GM18502 (cell line): ENCODE data around the gene PRR5L.

Experiments
- ATAC-seq: cut with Tn5 transposase; IDR thresholded peaks from one replicate; pipeline ENCODE4 v1.9.1; 2021; ENCODE audit warnings: mild to moderate bottlenecking; ENCODE audit not compliant: unreplicated experiment, poor library complexity

The PRR5L gene

GRCh38 chr11:36395978-36396736 lies 100.1 kb downstream of the PRR5L start:
- no peak for ATAC-seq

- ATAC-seq, result no peak
These were observed 102.3 kb downstream of the PRR5L start for GRCh38 chr11:36398231-36398953.

- ATAC-seq, result no peak
These were observed 103.1 kb downstream of the PRR5L start for GRCh38 chr11:36399236-36399635.

DNA sequence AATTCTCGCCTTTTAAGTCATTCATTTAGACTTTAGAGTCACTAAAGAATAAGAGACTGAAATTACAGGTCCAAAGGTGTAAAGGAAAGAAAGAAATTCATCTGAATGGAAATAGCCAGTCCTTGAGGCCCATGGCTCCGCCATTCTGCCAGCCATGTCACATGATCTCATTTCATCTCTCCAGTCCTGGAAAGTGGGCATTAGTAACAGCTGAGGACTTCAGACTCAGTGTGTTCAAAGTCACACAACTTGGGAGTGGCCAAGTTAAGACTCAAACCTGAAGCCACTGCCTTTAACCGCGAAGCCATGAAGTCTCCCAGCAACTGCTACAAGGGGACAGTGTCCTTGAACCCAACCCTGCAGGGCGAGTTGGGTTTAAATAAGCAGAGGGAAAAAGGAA lies 103.7 kb downstream of the PRR5L start:
- ATAC-seq, result no peak

DNA sequence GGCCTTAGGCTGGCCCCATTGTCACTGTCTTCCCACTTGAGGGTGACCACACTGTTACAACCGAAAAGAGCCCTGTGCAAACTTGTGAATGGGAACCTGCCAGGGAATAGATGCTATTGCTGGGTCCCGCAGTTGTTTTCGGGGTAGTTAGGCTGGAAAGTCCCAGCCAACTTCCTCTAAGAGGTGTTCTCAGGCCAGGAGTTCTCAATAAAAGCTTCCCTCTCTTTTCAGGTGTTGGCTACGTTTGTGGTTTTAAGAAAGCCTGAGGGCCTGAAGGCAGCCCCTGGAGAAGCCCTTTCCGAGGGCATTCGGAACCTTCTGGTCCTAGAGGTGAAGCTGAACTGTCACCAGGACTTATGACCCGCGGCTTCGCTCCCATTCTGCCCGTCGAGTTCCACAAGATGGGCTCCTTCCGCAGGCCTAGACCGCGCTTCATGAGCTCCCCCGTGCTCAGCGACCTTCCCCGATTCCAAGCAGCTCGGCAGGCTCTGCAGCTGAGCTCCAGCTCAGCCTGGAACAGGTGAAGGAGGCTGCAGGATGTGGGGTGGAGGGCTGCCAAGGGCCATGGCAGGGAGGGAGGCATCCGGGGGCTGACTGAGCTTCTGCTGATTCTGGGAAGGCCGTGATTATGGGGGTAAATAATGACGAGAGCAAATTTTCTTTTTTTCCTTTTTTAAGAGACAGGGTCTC lies 104.8 kb downstream of the PRR5L start:
- ATAC-seq, result peak; percentile 64

GRCh38 chr11:36402568-36403170 lies 106.6 kb downstream of the PRR5L start:
- no peak for ATAC-seq

- ATAC-seq, result no peak
These were observed 107.6 kb downstream of the PRR5L start for GRCh38 chr11:36403661-36404060.

GRCh38 chr11:36404831-36405230 lies 108.7 kb downstream of the PRR5L start:
- ATAC-seq, result no peak

- no peak for ATAC-seq
These were observed 109.7 kb downstream of the PRR5L start for GRCh38 chr11:36405585-36406367.

DNA sequence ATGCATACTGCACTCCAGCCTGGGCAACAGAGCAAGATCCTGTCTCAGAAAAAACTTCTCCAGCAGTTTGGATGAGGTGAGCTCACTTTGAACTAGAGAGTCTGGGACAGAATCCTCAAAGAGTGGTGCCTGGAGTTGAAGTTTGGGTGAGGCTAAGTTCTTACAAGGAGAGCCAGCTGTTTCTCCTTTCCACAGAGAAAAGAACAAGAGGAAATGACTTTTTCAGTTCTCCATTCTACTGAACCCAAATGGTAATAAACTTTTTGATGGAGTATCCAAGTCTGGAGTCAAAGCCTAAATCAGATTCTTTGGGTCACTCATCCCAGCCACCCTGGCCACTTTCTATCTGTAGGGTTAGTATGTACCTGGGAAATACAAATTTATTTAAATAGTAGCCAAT lies 111.3 kb downstream of the PRR5L start:
- no peak for ATAC-seq

DNA sequence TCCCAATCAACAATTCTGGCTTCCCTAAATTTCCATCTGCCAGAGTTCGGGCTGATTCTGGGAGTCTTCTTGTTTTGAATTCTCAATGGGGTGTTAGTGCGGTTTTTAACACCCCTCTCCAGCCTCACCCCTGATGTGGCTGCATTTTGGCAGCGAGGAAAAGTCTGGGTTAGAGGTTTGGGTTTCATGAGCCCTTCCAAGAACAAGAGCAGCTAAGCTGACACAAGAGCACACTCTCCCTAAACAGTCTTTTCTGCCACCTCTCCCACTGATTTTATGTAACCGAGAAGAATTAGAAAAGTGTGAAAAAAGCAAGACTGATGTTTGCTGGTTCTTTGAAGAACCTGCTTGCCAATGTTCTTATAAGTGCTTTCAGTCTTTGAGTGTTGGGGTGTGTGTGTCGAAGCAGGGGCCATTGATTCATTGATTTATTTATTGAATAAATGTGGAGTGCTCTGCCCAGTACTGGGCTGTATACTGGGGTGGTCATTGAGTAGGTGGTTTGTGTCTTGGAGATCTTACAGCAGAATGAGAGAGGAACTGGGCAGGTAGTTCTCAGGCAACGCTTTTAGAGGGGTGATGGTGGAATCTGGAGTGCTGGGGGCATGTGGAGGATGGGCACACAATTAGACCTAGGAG lies 112.5 kb downstream of the PRR5L start:
- ATAC-seq, result no peak

GRCh38 chr11:36409152-36409816 lies 113.2 kb downstream of the PRR5L start:
- ATAC-seq, result no peak

DNA sequence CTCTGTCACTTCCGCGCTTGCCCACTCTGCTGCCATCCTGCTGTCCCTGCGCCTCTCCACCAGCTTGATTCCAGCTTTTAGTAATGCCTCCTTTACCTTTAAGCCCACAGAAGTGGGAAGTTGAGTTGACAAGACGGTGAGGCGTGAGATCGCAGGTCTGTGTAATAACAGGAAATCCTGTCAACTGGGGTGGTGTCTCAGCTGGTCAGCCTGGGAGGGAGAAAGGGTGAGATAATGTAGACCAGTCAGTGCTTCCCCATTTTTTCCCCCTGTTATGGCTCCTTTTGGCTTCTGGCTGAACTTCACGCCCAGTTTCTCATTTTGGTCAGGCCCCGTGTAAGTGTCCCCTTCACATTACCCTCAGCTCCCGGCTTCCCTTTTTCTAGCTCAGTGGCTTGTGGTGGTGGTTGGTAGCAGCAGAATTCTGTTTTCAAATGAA lies 115.1 kb downstream of the PRR5L start:
- peak; percentile 74 for ATAC-seq

DNA sequence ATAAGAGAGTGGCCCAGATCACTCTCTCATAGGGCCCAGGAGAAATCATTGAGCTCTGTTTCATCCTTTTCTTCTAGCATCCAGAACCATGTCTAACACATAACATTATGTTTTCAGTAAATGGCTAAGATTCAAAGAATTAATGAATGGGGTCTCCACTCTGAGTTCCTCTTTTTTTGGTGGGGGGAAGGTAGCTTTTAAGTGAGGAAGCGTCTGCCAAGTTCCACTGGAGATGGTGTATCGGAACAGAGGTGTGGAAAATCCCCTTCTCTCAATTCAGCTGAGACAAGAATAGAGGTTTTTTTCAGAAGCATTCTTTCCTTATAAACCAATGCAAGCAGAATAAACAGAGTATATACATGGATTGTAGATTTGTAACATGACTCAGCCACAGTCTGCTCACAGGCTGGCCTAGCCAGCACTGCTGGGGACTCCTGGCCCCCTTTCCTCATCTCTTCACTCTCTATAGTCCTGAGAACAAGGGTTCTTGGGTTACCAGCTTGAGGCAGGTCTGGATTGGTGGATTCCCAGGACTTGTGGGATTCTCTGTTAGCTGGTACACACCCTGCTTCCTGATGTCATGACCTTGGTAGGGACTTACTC lies 116.8 kb downstream of the PRR5L start:
- no peak for ATAC-seq

GRCh38 chr11:36417154-36417553 lies 121.1 kb downstream of the PRR5L start:
- ATAC-seq, result no peak

GRCh38 chr11:36419791-36420424 lies 123.8 kb downstream of the PRR5L start:
- ATAC-seq, result no peak

DNA sequence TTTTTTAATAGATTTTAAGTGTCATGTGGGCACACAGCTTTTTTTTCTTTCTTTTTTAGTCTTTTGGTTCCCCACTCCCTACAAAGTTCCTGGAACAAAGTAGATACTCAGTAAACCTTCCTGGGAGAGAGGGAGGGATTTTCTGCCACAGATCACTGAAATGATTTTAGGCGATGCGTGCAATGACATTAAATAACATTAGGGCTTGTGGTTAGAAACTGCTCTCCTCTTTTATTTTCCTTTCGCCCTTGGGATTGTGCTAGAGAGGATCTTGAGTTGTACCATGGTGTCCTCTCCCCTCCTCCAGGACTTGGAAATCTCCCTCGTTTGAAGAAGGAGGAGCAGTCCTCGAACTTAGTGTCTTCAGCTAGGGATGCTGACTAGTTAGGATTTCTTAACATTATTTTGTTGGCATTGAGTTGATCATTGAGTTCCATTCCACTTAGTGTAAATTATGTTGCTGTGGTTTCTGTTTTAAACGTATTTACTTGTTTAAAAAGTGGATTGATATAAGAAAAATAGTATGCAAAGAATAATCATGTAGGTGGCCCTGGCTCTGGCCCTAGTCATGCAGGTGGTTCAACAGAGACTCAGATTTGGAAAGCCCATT lies 125.6 kb downstream of the PRR5L start:
- no peak for ATAC-seq

GRCh38 chr11:36425561-36426081 lies 129.5 kb downstream of the PRR5L start:
- no peak for ATAC-seq
